ENCODE results near the gene OR4D11.

- TF ChIP-seq, protein P1, sequence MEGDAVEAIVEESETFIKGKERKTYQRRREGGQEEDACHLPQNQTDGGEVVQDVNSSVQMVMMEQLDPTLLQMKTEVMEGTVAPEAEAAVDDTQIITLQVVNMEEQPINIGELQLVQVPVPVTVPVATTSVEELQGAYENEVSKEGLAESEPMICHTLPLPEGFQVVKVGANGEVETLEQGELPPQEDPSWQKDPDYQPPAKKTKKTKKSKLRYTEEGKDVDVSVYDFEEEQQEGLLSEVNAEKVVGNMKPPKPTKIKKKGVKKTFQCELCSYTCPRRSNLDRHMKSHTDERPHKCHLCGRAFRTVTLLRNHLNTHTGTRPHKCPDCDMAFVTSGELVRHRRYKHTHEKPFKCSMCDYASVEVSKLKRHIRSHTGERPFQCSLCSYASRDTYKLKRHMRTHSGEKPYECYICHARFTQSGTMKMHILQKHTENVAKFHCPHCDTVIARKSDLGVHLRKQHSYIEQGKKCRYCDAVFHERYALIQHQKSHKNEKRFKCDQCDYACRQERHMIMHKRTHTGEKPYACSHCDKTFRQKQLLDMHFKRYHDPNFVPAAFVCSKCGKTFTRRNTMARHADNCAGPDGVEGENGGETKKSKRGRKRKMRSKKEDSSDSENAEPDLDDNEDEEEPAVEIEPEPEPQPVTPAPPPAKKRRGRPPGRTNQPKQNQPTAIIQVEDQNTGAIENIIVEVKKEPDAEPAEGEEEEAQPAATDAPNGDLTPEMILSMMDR (IDR thresholded peaks at IDR 0.05): no peak
- no peak for TF ChIP-seq POLR2A (IDR thresholded peaks at IDR 0.05)
These were observed 43.5 kb upstream of the OR4D11 start for GRCh38 chr11:59459916-59460315.
